ENCODE data around the gene GPA33.
"Not testable (repeated sequence)": the region's sequence is repeated elsewhere in the genome, so short reads cannot be mapped to it uniquely, and the experiment has no call there.

GPA33 gene

DNA sequence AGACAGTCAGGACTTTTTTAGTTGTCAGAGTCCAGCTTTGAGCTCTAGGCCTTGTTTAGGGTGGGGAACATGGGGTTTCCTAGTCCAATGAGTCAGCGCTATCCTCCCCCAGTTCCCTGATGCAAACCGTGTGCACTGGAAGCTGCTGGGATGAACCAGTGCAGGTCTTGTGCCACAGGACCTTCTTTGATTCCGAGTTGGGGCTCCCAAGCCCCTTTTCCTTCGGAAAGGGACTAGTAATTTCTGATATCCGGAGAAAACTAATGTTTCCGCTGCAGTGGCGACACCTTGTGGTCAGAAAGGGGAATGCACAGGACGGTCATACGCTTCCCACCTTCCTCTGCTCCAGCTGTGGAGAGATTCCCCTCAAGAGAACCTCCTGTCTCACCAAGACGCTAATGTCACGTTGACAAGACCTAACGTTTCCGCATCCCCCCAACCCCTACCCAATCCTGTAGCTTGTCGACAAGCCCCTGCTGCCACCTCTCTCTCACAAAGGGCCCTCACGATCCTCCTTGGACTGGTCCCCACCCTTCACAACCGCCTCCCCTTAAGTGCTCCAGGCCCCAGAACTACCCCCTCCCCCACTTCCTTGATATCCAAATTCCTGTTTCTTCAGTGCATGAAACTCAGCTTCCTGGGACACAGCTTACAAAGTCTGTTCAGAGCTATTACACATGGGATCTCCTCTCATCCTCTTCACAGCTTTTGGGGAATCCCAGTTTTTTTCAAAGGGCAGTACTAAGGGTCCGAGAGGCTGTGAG lies 30.9 kb downstream of the GPA33 start:
- peak in 44 of 56 donors; percentile 9 to 82 (median 40) for DNase-seq

DNA sequence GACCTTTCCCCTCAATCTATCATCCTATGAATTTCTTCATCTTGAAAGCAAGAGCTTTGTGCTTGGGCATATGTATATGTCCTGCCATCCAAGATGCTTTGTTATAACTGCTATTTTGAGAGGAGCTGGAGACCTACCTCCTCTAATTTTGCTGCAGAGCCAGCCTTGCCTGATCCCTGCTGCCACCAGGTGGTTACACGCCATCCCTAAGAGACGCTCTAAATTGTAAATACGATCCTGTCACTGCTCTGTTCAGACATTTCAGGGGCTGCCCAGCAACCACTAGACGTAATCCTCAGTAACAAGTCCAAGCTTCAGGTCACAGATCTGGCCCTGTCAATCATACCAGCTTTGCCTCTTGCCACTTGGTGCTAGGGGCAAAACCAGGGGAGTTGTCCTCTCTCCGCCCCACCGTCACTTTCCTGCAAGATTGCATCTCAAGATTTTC lies 32.9 kb downstream of the GPA33 start:
- peak in 35 of 56 donors; percentile 3 to 66 (median 28) for DNase-seq

DNA sequence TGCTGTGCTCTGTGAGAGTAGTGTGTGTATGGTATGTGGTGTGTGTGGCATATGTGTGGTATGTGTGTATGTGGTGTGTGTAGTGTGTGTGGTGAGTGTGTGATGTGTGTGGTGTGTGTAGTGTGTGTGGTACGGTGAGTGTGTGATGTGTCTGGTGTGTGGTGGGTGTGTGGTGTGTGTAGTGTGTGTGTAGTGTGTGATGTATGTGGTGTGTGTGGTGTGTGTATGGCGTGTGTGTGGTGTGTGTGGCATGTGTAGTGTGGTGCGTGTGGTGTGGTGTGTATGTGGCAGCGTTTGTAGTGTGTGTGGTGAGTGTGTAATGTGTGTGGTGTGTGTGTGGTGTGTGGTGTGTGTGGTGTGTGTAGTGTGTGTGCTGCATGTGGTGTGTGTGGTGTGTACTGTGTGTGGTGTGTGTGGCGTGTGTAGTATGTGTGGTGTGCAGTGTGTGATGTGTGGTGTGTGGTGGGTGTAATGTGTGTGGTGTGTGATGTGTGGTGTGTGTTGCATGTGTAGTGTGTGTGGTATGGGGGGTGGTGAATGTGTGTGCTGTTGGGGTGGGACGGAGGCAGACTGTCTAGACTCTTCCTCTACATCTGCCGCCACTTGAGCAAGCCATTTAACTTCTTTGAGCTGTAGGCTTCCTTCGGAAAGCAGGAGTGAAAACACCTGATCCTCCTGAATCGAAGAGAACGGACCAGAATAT lies 33.5 kb downstream of the GPA33 start:
- DNase-seq, result no peak

DNA sequence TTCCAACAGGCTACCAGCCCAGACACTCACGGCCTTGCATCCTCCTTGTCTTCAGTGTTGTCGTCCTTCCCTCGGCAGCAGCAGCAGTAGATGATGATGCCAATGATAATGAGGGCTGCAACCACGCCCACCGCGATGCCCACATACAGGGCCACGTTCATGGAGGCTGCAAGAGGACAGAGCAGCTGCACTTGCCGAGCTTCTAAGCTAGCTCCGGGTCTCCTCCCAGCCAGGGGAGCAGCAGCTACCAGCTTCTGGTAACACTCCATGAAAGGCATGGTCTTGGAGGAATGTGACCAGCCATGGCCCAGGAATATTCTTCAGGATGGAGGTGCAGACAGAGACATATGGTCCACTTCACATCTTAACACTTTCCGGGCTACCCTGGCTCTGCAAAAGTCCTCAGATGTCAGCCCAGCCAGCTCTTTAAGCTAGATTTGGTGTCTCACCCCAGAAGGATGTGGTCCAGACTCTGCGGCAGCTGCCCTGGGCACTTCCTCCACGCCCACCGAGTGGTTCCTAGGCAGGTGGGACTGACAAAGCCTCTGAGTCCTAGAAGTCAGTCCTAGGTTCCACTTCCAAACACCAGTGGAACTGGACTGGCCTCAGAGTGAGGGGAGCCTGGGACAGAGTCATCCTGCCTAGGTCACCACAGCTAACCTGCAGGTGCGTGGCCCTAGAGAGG lies 35.1 kb downstream of the GPA33 start:
- no peak for DNase-seq

GRCh38 chr1:167054531-167054930 lies 35.6 kb downstream of the GPA33 start:
- DNase-seq, result peak in 1 of 56 donors; percentile 11

DNA sequence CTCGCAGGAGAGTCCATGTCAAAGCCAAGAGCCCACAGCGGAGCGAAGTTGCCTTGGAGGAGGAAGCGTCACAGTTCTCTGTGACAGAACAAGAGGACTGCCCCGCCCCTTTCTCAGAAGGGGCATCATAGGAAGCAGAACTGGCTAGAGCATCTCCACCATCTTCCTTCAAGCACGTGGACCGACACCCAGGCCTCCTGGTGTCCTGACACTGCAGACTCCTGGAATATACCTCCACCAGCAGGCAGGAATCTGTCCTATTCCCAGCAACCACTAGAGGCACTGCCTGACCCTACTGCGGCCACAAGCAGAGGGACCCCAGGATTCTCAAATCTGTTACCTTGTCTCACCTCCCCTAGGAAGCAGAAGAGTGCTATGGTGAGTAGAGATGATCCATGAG lies 37.8 kb downstream of the GPA33 start:
- no peak for DNase-seq

DNA sequence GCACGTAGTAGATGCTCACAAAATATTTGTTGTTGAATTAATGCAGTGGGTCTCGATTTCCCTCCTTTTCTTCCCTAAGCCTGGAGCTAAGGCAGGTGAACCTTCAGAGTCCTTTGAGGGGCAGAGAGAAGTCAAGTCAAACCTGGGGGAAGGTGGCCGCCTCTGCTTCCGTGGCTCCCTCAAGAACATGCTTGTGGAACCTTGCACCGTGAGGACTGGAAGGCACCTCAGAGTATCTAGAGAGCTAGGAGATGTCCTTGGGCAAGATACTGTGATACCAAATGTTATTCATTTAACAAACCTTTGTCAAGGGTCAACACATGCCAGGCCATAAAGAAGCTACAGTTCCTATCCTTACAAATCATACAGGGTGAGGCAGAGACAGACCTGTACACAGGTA lies 38.3 kb downstream of the GPA33 start:
- DNase-seq, result no peak

DNA sequence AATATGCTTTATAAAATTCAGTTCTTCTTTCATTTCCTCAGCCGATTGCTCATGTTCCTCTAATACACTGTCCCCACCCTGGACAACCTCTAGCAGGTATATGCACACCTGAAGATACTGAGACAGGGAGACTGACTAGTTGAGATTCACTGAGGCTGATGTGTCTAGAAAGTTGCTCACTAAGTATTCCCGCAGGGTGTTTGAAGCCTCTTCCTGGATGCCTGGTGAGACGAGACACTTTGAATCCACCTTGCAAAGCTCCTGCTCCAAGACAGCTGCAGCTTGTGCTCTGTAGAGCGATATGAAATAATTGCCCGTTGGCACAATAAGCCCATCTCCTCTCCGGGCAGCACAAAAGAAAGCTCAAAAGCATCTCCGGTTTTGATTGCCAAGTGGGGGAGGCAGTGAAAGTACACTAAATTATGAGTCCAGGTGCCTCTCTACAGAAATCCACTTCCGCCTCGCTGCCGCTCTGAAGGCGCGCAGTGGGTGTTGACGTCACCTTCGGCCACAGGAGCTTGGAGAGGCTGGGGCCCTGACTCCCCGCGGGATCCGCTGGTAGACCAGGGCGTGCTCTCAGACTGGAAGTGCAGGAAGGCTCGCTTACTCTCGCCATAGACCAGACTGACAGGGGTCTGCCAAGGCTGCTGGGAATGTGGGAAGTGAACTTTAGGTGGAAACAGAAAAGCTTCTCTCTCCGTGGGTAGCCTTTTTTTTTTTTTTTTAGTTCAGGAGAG lies 46.3 kb downstream of the GPA33 start:
- peak in 23 of 56 donors; percentile 9 to 57 (median 29) for DNase-seq

DNA sequence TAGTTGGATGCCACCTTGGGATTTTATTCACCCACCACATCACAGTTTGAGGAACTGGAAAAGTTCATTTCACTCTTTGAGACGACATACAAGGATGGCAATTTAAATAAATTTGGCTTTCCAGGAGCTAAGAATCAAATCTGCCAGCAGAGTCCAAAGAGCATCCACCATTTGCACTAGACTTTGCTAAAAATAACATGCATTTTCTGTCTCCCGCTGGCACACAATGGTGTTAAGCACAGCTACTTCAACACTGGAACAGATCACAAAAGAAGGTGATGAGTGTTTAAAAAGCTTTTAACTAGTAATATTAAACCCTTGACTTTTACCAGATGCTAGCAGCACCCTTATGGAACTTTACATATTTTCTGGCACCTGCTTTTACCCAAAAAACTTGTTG lies 56.5 kb downstream of the GPA33 start:
- DNase-seq, result no peak

DNA sequence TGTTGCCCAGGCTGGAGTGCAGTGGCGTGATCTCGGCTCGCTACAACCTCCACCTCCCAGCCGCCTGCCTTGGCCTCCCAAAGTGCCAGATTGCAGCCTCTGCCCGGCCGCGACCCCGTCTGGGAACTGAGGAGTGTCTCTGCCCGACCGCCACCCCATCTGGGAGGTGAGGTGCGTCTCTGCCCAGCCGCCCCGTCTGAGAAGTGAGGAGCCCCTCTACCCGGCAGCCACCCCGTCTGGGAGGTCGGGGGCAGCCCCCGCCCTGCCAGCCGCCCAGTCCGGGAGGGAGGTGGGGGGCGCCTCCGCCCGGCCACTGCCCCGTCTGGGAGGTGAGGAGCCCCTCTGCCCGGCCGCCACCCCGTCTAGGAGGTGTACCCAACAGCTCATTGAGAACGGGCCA lies 60.6 kb downstream of the GPA33 start:
- not testable (repeated sequence) for DNase-seq

DNA sequence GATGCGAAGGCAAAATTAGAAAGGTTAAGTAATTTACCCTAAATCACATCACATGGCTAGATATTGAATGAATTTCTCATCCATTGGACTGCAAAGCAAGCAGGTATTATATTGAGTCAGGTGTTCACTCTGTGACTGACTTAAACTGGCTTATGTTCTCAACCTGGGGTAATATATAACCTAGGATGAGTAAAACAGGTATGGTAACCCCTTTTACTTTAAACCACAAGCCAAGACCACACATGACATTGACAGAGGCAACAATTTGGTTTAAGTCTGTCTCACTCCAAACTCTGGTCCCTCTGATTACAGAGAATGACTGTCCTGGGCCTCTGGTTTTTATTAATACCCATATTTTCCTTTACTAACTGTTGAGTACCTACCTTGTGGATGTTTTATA lies 67.8 kb downstream of the GPA33 start:
- DNase-seq, result no peak

DNA sequence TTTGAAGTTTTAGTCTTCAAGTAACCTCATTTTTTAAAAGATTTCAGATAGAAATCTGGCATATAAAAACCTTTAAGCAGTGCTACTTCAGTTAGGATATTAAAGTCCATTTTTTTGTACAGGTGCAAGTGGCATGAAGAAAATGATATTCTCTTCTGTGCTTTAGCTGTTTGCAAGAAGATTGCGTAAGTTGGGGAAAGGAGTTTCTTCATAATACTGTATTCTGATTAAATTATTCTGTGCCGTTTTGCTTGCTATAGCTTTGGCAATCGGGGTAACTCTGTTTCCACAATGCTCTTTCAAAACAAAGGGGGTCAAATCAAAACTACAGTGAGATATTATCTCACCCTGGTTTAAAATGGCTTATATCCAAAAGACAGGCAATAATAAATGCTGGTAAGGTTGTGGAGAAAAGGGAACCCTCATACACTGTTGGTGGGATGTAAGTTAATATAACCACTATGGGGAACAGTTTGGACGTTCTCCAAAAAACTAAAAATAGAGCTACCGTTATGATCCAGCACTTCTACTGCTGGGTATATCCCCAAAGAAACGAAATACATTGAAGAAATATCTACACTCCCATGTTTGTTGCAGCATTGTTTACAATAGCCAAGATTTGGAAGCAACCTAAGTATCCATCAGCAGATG lies 74.0 kb downstream of the GPA33 start:
- DNase-seq, result no peak

DNA sequence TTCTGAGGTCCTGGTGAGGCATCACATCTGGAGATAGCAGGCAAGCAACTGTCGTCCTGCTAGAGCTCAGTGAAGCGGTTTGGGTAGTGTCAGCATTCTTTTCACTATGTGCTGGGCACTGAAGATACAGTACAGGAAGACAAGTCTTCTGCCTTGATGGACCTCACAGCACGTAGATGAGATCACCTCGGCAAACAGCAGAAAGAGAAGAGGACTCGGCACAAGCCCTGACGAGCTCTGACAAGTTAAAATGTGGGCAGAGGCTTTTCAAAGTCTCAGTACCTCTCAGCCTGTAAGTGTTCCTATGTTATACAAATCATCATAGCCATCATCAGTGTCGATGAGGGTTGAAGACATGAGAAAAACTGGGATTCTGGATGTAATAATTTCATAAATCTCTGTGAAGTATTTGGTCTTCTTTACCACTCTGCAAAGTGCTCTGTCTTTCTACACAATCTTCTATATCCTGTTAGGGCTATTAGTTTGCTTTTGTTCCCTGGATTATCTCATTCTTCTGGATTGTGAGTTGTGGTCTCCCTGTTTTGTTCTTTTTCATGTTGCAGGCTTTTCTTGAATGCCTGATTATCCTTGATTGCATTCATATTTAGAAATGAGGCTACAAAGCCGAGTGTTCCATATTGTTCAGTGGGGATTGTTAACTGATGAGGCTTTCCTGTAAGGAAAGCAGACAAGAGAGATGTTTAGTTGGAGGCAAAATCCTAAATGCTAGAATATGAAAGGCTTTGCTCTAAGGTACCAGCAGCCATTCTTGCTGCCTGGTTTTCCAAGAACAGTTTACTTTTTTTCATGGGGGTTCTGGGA lies 76.9 kb downstream of the GPA33 start:
- DNase-seq, result no peak

- DNase-seq, result no peak
Measured at GRCh38 chr1:167012570-167012969, 77.6 kb downstream of the GPA33 start.

DNA sequence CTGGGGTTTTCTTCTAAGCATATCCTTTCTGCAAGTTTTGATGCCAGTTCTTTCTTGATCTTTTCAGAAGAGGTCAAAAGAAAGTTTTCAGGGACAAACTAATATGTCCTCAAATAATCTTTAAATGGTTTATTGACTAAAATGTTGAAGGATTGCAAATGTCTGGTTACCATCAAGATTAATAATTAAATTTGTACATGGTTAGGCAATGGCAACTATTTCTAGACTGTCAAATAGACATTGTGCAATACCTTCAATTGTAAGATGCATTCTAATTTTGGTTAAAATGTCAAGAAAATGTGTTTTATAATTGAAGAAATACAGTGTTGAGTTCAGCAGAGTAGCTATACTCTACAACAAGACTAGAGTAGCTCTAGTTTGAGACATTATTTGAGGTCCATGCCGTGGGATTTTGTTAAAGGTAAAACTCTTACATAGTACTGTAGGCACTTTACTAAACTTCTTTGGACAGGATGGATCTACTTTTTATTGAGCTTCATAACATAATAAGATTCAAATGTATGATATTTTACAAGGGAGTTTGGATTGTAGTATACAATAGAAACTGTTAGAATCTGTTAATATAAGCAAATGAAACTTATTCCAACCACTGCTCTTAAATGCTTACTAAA lies 78.5 kb downstream of the GPA33 start:
- no peak for DNase-seq

- DNase-seq, result no peak
Measured at GRCh38 chr1:167003711-167004110, 86.5 kb downstream of the GPA33 start.

All from amygdala (tissue), 56 donors.